Frontal cortex (tissue), 4 donors: ENCODE measurements around the gene ARHGAP15. TPM values are rescaled to one million over a fixed set of nuclear protein-coding genes. Genes with fewer than 3 reads are reported as not detected.
"Not testable (repeated sequence)": the region's sequence is repeated elsewhere in the genome, so short reads cannot be mapped to it uniquely, and the experiment has no call there.

Source experiments
- DNase-seq, 2 donors: peaks; one replicate each; pipeline ENCODE4 v3.0.0; 2012; ENCODE audit warnings: low spot score in 2 of 2
- FAIRE-seq: peaks from 2 replicates; lab custom pipeline; 2012; peaks lifted over from hg19 to GRCh38; lab: Jason Lieb, UNC
- total RNA-seq: library from RNA; depleted of rRNA; stranded (reverse); fragments of >200 nt; gene quantifications from one replicate; pipeline ENCODE4 v1.2.3, GENCODE V29; 2014
- donor health status: control.
- donor health status: control.
- donor health status: control.

The ARHGAP15 gene
- total RNA-seq = 19.2 TPM

DNA sequence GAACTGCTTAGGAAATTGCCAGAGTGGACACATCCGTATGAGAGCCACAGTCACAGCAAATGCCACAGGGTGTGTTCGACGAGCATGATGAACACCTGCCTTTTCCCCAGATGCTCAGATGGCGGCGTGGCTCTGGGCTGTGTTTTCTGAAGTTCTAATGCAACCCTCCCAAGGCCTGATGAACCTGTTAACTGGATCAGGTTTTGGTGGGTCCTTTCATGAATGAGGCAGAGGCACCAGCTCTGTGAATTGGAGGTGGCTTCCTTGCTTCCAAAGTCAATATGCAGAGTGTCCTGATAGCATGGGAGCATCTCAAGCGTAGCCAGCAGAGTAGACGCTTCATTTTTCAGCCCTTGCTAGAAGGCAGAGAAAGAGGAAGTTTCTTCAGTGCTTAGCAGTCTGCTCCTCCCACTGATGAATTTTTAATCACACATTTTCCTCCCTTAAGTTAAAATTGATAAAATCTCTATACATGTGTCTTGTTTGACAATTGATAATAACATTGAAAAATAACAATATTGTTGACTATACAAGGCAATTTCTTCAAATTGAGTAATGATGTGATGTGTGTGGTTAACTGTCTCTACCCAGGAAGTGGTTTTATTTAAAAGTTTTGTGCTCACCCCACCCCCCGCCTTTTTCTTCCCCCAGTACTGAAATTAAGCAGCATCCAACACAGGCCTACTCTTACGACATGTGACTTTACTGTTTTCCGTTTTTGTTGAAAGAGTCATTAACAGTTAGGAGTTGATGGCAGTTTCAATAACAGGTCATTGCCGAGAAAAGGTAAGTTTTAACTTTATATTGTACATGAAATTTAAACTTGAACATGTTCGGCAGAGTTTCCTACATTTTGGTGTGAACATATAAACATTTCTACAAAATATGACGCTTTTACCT lies at the start of gene ARHGAP15:
ARHGAP15 (plus strand) TSS at position 739 of the 900 bp plus-strand sequence.
- DNase-seq = no peak

GRCh38 chr2:143081616-143082015 lies 47.6 kb upstream of the ARHGAP15 start:
- DNase-seq (no peak), FAIRE-seq (no peak)

More for the DNA sequence above, at the start of gene ARHGAP15:
- no peak for FAIRE-seq

DNA sequence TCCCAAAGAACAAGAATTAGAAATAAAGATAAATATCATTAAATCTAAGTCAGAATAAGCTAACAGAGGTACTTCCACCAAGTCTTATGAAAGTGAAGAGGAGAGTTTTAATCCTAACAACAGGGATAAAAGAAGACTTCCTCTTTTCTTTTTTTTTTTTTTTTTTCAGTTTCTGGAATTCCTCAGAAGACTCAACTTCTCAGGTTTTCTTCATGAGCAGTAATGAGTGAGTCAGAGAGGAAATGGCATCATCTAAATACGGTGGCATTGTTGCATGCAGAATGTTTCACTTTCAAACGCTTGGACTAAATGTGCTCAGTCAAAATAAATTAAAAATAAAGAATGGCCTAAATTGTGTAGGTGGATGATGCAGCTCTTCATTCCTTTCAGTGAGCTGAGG lies 45.6 kb upstream of the ARHGAP15 start:
- no peak for DNase-seq
- FAIRE-seq = no peak

DNA sequence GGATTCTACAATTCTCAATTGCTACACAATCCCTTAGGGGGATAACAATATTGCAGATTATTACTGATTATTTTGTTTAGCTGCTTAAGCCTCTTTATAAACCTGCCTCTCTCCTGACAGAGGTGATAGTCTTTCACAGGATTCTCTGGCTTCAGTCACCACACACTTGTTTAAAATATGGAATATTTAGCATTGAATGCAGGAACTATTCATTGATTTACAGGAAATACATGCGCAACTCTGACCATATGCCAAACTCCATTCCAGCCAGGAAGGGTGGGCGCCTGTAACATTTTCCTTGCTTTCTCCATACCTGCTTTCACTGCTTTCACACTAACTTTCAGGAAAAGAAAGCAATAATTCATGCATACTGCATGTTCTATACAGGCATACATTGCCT lies 44.8 kb upstream of the ARHGAP15 start:
- DNase-seq (no peak), FAIRE-seq (no peak)

DNA sequence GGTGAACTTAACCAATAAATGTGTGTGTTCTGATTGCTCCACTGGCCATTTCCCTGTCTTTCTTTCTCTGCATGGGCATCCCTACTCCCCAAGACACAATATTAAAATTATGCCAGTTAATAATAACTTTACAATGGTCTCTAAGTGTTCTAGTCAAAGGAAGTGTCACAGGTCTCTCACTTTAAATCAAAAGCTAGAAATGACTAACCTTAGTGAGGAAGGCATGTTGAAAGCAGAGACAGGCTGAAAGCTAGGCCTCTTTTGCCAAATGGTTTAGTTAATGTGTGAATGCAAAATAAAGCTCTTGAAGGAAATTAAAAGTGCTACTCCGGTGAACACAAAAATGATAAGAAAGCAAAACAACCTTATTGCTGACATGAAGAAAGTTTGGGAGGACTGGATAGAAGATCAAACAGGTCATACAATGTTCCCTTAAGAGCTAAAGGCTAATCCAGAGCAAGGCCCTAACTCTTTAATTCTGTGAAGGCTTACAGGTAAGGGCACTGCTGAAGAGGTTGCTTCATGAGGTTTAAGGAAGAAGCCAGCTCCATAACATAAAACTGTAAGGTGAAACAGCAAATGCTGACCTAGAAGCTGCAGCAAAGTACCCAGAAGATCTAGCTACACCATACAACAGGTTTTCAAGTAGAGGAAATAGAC lies 44.0 kb upstream of the ARHGAP15 start:
- FAIRE-seq = no peak
- DNase-seq = no peak

DNA sequence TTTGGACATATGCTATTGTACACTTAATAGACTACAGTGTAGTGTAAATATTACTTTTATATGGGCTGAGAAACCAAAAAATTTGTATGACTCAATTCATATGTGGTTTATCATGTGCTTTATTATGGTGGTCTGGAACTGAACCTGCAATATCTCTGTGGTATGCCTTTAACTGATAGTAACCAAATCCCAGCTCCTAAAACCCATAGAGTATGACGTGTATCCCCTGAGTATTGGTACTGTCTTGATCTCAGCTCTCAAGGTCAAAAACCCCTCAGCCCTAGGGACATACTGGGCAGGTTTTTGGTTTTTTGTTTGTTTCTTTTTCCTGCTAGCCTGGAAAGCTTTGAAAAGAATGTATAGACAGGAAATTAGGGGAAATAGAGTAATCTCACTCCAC lies 42.2 kb upstream of the ARHGAP15 start:
- FAIRE-seq (no peak), DNase-seq (no peak)

DNA sequence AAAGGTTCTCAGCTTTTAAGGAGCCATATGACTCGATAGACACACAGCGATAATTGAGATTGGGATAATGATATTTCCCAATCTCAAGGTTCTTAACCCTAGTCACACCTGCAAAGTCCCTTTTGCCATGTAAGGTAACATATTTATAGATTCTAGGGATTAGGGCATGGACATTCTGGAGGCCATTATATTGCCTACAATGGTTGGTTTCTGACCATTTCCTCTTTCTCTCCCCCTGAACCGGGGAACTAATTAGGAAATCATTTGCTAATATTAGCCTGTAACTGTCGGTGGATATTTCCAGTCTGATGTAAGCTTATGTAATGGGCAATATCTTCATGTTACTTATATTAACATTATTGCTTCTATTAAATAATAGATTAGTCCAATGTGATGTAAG lies 40.8 kb upstream of the ARHGAP15 start:
- DNase-seq (no peak), FAIRE-seq (no peak)

- not testable (repeated sequence) for DNase-seq, FAIRE-seq
Measured at GRCh38 chr2:143089520-143089919, 39.7 kb upstream of the ARHGAP15 start.

DNA sequence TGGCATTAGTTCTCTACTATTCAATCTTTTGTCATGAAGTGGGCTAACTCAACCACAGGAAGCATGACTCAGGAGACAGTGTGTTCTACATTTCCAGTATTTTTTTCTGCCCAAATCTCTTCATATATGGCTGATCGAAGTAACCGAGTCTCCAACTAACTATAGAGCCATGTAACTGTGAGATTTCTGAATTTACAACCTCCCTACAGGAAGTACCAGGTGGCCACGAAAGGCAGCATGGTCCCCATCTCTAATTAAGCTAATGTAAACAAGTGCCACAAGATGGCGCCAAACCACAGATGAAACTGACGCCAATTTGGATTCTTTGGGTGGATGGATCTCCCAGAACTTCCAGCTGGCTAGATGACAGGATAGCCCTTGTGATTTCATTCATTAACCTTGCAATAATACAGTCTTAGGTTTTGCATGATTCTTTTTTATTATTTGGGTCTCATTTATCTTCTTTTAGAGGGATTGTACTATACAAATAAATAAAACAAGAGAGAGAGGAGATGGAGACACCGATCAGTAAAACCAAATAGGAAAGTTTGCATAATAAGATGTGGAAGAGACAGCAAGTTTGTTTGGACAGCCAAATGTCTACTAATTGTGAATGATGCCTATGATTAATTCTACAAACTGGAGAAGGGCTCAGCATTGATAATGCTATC lies 18.3 kb upstream of the ARHGAP15 start:
- FAIRE-seq = peak; percentile 6
- DNase-seq = peak in 1 of 2 donors; percentile 4

DNA sequence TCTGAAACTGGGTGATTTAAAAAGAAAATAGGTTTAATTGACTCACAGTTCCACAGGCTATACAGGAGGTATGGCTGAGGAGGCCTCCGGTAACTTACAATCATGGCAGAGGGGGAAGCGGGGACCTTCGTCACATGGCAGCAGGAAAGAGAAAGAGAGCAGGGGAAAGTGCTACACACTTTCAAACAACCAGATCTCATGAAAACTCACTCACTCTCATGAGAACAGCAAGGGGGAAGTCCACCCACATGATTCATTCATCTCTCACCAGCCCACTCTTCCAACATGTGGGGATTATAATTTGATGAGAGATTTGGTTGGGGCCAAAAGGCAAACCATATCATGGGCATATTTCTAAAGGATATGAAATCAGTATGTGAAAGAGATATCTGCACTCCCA lies 12.0 kb upstream of the ARHGAP15 start:
- no peak for DNase-seq
- FAIRE-seq = no peak

GRCh38 chr2:143121079-143121478 lies 8.1 kb upstream of the ARHGAP15 start:
- FAIRE-seq (no peak), DNase-seq (no peak)

- FAIRE-seq = no peak
- DNase-seq = no peak
Measured at GRCh38 chr2:143121957-143122356, 7.3 kb upstream of the ARHGAP15 start.

- FAIRE-seq (no peak), DNase-seq (no peak)
Measured at GRCh38 chr2:143123911-143124310, 5.3 kb upstream of the ARHGAP15 start.

GRCh38 chr2:143124445-143124844 lies 4.8 kb upstream of the ARHGAP15 start:
- DNase-seq (no peak), FAIRE-seq (no peak)

DNA sequence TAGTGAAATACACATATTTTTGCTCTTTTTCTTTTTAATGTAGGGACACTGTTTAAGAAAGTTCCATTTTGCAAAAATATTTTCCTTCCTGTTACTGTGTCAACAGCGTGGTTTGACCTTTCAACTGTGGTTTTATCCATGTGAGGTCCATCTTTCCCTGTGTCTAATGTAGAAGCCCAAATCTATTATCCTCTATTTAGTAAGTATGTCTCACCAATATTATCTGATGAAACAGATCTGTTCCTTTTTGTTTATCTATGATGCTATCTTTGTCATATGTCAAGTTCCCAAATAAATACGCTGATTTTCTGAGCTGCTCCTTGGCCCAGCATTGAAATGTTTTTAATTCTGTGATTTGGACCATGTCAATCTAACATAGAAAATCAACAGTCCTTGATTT lies 3.5 kb upstream of the ARHGAP15 start:
- DNase-seq = no peak
- no peak for FAIRE-seq

DNA sequence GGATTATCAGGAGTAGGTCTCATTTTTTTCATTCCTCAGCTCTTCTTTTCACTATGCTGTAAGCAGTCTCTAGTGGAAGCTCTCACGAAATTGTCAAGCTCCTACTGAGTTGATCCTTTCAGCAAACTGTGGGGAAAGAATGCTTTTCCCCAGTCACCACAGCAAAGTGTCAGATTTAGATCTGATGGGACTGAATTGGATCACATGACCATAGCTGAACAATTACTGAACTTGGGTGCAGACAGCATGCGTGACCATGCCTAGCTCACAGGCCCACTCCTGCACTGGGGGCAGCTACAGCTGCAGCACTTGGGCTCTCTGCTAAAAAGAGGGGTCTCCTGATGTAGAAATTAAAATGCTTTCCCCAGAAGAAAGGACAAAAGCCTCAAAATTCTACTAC lies 3.1 kb downstream of the ARHGAP15 start:
- no peak for DNase-seq
- no peak for FAIRE-seq

DNA sequence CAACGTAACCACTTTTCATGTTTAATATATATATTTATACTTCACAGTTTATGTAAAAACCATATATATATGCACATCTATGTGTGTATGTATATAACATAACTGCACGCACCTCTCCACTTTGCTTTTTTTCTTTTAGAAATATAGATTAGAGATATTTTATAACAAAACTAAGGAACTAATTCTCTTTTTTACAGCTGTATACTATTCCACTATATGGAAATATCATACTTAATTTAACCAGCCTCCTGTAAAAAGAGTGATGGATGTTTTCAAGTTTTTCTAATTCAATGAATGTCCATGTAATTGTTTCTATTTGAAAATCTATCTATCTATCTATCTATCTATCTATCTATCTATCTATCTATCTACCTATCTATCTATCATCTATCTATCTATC lies 4.6 kb downstream of the ARHGAP15 start:
- DNase-seq = no peak
- no peak for FAIRE-seq

GRCh38 chr2:143138292-143138691 lies 9.1 kb downstream of the ARHGAP15 start:
- FAIRE-seq (no peak), DNase-seq (no peak)

DNA sequence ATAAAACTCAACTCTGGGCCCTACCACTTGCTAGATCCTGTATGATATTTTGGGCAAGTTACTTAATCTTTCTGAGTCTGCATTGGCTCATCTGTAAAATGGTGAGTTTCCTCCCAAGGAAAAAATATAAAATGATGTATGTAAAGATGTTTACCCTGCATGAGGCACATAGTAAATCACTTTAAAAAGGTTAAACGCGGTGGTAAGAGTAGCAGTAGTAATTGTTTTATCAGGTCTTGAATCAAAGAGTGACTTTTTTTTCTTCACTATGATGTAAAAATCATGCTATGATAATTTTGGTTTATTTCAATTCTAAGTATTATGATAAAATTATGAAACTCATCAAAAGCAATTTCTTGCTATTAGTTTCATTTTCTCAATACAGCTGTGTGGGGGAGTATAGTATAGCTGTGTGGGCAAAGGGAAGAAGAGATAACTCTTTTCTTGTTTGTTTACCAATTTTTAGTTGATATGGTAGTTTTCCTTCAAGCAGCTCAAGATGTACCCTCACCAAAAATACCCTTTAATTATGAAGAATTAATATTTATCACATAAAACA lies 10.7 kb downstream of the ARHGAP15 start:
- DNase-seq (no peak), FAIRE-seq (no peak)

DNA sequence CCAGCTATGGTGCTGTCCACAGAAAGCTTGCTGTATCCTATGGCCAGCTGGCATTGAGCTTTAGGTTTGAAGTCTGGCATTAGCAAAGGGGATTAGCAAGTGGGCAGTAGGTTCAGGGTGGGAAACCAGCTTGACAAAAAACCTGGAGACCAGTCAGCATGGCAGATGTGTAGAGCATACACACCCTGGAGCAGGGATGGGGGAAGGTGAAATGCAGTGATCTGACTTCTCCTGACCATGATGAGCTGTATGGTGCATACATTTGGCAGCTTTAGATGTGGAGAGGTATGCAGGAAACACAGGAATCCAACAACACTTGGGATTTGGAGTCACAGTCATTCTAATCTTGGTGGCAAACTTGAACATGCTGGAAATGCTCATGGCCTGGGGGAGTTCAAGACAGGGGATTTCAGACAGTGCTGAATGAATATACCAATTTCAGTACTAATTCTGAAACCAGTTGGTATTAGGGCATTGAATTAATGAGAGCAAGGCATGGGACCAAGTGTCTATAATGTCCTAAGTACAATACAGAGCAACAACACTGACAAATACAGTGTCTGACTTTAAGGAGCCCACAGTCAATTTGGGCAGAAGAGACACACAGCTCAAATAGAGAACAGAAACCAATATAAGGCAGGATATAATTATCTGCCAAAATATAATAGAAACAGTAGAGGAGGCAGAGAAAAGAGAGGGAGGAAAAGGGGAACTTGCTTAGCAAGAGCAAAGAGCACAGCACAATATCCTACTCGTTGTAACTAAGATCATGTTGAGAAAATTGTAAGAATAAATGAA lies 11.8 kb downstream of the ARHGAP15 start:
- DNase-seq (no peak), FAIRE-seq (no peak)
